ENCODE results near the gene SRD5A1.
A peak's percentile ranks its signal among the peaks of the same experiment; 100 is the strongest.

SRD5A1 gene

DNA sequence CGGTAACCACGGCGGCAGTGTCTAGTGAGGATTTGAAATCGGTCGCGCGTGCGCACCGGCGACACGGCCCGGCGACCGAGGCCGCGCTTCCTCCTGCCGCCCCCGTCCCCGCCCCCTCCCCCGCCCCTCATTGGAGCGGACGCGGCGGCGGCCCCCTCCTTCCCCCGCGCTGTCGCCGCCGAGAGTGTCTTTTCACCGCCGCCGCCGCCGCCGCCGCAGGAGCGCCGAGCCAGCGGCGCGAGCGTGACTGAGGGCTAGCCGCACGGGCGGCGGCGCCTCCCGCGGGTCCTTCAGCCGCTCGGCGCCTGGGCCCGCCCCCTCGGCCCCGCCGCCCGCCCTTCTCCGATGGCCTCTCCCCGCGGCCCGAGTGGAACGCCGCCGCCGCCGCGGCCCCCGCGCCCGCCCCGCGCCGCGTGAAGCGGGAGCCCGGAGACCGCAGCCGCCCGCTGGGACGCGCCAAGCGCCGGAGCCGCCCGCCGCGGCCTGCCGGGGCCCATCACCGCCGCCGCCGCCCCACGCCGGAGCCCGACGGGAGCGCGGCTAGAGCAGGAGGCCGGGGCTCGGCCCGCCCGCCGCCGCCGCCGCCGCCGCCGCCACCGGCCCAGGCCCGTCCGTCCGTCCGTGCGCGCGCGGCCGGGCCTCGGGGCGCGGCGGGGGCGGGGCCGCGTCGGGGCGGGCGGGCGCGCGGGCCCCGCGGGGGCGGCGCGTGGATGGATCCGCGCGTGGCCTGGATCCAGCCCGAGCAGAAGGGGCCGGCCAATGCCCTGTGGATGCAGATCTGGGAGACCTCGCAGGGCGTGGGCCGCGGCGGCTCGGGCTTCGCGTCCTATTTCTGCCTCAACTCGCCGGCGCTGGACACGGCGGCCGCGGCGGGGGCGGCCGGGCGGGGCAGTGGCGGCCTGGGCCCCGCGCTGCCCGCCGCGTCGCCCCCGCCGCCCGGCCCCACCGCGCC, 80.3 kb downstream of the SRD5A1 start, which contains the start of gene TENT4A:
Gene TENT4A (plus strand): TSS at position 159 of the 952 bp plus-strand sequence. CDS start 552 bp downstream, at position 711.
- peak; percentile 97 for DNase-seq (ENCODE audit: low spot score)

DNA sequence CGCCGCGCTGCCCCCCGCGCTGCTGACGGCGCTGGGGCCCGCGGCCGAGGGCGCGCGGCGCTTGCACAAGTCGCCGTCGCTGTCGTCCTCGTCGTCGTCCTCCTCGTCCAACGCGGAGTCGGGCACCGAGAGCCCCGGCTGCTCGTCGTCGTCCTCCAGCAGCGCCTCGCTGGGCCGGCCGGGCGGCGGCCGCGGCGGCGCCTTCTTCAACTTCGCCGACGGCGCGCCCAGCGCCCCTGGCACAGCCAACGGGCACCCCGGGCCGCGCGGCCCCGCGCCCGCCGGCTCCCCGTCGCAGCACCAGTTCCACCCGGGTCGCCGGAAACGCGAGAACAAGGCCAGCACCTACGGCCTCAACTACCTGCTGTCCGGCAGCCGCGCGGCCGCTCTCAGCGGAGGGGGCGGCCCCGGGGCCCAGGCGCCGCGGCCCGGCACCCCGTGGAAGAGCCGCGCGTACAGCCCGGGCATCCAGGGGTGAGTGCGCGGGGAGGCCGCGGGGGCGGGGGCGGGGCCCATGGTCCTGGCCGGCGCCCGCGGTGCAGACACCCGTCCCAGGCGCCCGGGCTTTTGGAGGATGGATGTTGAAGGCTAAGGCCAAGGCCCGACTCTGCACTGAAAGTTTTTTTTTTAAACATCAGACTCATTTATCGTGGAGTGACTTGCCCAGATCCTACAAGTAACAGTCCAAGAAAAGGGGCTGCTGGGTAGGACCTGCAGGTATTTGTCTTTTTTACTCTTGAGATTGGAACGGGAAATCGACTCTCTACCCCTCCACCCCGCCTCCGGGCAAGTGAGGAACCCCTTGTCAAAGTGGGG, 81.2 kb downstream of the SRD5A1 start:
- peak; percentile 67 for DNase-seq (ENCODE audit: low spot score)

DNA sequence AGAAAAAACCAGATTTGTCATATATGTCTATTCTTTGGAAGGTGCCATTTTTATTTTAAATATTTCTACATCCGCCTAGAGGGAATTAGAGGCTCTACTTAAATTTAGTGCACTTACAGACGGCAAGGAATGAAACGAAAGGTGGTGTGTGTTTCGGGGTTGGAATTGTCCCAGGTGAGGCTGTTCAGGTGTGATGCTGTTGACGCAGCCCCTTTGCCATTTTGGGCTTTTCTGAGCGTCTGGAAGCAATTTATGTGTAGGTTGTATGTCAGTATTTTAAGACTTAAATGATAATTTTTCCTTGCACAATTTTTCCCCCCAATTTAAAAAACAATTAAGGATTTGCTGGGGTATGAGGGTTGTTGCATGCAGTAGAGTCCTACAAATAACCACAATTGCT, 82.0 kb downstream of the SRD5A1 start:
- no peak for DNase-seq (ENCODE audit: low spot score)

DNA sequence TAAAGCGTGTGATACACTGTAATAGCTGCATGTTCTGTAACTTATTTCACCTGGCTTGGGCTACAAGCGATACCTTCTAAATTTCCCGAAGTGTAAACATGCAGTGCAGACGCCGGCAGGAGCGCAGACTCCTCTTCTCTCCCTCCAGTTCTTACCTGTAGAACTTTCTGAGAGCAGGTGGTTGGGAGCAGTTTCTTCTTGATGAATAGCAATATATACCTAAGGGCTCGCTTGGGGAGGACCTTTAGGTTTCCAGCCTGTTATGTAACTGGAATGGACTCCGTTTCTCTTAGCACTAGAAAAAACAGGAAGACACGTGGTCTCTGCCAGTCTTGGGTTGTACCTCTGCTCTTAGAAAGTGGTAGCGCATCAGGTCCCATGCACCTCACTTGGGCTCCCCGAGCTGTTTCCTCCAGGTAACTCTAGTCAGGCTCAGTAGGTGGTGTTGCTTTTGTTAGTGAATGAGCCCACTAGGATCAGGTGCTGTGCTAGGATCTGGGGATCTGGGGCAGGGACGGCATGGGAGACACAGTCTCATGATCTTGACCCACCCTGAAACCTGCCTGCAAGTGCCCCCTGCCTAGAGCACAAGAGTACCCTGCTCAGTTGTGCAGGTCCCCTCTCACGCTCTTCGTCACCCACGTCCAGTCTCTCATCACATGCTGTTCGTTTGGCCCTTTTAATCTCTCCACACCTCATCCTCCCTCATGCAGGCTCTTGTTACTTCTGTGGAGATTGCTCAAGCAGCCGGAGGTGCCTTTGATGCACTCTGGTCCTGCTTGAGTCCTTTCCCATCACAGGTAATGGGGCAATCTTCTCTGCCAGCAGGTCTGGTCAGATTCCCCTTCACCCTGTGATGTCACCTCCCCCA, 82.8 kb downstream of the SRD5A1 start:
- DNase-seq (ENCODE audit: low spot score) = no peak

DNA sequence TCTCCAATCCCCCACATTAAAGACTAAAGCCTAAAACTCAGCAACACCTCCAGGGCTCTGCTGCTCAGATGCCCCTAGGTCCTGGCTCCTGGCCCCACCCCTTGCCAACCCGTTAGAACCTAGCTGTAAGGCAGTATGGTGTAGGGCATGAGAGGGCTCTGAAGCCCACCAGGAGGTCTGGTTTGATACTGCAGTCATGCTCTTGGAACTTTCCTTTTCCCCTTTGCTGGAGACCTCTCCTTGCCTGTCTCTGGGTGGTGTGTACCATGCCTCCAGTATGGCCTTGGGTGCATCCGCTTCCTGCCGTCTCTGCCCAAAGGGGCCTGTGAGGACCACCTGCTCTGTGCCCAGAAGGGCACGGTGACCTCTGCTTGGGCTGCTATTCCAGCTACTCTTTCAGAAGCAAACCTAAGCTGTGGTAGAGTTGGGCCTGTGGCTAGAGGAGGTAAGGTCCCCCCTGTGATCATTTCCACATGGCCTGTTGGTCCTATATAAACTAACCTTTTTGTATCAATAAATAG, 83.4 kb downstream of the SRD5A1 start:
- no peak for DNase-seq (ENCODE audit: low spot score)

DNA sequence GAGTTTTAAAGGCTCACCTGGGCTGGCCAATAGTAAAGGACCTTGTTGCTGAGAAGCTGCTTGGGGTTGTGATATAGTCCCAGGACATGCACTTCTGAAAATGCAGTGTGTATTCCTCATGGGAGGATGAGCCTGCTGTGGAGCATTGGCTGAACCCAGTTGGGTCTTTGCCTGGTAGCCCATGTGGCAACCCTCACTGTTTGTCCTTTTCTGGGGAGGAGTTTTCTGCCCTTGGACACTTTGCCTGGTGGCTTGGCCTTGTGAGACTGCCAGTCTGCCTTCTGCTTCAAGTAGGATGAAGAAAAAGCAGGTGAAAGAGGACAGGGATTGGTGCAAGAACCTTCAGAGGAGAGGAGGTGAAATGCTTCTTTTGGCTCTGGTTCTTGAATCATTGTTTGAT, 84.0 kb downstream of the SRD5A1 start:
- DNase-seq (ENCODE audit: low spot score) = no peak

DNA sequence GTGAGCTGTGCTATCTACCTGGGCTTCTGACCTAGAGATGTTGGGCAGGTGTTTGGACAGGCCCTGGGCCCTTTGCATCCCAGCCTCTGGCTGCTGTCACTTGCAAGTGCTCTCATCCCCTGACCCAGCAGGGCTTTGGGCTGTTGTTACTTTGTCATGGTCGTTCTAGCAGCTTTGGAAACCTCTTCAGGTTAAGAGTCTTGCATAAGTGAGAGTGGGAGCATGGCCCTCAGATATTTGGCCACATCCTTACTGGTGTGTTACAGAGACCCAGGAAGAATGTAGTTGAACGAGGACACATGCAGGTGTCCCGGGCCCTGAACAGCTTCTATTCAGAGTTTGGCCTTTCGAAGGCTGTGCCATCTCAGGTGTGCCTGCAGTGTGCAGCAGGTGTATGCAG, 84.4 kb downstream of the SRD5A1 start:
- no peak for DNase-seq (ENCODE audit: low spot score)

DNA sequence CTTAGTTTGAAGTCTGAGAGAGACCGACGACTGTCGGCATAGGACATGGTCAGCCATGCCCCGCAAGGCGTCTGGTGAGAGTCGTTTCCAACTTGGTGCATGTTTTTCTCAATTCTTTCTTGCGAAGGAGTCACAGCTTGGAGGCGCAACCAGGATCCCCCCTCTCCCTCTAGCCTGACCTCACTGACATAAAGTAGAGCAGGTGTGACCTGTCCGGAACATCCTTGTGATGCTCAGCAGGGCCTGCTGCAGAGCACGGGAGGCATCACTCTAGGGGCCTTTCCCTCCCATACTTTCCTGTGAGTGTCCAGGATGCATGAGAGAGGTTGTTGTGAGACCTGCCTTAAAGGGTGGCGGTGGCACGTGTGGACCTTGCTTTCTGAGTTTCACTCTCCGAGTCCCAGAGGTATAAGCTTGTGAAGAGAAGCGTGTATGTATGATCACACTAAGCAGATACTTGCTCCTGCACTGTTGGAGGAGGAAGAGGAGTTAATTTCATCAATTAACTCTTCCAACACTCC, 85.0 kb downstream of the SRD5A1 start:
- DNase-seq (ENCODE audit: low spot score) = no peak

DNA sequence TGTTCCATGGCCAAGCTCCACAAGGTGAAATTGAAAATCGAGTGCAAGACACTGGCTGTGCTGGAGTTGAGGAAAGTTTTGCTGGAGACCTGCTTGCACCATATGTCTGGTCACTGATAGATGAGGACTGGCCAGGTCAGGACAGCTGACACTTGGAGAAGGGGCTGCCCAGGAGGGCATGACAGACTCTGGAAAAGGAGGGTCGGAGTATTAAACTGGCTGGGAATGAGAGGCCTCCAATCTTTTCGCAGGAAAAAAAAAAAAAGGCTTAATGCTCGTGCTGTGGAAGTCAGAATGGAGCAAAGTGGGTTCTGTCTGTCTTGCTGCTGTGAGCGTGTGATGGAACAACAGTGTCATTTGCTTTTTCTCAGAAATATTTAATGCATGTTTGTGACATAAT, 85.5 kb downstream of the SRD5A1 start:
- DNase-seq (ENCODE audit: low spot score) = no peak

DNA sequence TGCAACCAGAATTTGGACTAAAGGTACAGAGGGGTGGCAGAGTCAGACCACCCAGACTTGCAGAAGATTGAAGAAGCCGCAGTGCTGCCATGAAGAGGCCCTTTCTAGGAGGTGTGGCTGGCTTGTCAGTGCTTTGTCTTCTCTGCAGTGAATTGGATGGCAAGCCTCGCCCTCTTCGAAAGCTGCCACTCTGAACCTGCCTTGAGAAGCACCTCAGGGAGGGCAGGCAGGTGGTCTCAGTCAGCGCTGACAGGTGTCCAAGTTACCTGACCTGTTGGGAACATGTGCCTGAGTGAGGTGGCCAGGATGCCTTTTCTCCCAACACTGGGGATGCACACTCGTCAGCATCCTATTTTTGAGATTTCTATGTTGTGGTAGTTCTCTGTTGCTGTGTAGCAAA, 86.2 kb downstream of the SRD5A1 start:
- no peak for DNase-seq (ENCODE audit: low spot score)

DNA sequence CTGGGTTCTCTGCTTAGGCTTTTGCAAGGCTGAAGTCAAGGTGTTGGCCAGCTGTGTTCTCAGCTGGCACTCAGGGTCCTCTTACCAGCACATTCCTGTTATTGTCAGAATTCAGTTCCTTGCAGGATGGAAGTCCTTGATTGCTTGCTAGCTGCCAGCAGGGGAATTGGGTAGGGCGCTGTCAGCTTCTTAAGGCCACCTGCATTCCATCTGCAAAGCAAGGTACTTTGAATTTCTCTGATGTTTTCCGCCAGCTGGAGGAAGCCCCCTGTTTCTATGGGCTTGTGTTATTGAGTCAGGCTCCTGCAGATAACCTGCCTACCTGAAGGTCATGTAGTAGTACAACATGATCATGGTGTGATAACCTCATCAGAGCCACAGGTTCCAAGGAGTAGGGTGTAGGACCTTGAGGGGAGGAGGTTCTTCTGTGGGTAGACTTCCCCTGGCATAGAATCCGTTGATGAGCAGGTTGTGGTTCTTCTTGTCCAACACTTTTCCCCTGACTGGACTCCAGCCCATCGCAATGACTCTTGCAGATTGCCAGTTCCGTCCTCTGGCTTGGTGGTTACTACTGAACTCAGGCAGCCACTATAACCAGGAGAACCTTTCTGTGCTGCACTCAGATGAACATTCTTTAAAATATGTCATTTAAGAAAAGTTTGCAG, 86.8 kb downstream of the SRD5A1 start:
- no peak for DNase-seq (ENCODE audit: low spot score)

DNA sequence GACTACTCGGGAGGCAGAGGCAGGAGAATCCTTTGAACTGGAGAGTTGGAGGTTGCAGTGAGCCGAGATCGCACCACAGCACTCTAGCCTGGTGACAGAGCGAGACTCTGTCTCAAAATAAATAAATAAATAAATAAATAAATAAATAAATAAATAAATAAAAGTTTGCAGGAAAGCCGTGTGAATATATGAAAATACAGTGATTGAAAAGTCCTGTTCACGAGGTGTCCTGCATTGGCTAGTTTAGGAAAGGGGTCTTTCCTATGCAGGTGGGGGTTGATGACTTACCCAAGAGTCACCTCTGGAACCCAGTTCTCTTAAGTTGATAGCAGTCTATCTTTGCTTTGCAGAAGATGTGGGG, 87.3 kb downstream of the SRD5A1 start:
- DNase-seq (ENCODE audit: low spot score) = no peak

DNA sequence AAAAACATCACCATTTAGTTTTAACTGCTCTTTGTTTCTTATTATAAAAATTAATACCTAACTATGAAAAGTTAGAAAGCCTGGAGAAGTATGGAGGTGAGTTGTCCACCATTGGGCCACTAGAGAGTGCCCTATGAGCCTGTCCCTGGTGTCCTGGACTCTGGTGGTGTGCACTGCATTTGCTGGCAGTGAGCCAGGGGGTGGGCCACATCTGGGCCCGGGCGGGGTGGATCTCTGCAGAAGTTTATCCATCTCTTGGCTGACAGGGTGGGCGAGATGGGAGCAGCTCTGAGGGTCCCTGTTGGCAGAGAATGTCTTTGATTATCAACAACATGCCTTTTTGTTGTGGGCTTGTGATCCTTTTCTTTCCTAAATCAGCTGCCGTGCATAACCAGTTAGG, 88.2 kb downstream of the SRD5A1 start:
- DNase-seq (ENCODE audit: low spot score) = no peak

DNA sequence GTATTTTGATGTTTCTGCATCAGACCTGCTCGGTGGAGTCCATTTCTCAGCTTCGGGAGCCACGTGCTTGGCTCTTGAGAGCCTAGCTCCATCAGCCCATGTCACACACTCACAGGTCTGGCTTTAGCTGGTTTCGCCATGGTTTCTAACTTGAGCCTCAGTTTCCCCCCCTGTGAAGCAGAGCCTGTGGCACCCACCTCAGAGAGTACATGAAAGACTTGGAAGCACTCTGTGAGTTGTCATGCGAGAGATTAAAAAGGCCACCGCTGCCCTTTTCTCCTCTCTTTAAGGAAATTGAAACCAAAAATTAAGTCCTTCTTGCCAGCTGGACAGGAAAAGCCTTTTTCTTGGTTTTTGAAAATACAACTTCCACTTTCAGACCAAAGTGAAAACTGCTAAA, 88.8 kb downstream of the SRD5A1 start:
- no peak for DNase-seq (ENCODE audit: low spot score)

DNA sequence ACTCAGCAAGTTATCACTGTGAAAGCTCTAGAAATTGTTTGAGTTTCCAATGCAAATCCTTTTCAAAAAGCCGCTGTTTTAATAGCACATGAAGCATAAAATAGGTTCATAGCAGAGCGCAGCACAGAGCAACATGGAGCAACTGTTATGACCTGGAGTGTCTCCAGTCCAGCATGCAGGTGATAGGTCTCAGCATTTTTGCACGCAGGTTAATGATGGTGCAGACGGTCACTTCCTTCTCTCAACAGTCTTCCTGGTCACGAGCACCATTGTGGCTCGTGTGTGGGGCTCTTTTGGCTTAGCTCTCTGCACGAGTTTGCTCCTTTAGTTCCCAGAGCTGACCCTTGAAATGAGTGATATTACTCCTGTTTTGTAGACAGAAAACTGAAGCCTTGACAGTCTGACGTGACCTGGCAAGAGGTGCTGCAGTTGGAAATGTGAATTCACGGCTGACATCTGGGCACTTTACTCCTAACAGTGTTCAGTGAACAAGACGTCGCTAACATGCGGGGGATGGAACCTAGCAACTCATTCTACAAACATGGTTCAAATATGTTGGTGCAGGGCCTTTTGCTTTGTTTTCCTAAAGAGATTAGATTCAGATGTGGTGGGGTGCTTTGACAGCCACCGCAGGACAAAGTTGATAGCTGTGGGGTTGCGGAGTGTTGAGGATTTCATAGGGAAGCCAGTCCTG, 90.0 kb downstream of the SRD5A1 start:
- no peak for DNase-seq (ENCODE audit: low spot score)

DNA sequence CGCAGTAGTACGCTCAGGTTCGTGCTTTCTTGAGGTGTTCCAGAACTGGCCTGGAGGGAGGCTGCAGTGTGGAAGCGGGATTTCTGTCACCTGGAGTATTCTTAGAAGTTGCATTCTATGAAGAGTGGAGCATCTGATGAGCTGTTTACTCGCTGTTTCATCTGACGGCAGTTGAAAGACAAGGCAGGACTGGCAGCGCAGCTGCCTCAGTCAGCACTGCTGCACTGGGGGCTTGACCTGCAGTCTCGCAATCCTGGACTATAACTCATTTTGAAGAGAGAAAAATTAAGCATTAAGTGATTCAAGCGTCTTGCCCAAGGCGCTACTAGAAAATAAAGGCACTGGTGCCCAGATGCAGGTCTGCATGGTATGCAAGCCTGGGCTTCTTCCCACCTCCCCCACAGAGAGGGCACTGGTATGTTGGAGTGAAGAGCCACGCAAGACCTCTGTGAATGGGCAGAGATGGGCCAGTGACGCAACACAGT, 90.6 kb downstream of the SRD5A1 start:
- DNase-seq (ENCODE audit: low spot score) = no peak
